ENCODE measurements around the gene CXCL11.

Gene CXCL11

GRCh38 chr4:76061982-76062381 lies 26.1 kb upstream of the CXCL11 start:
- H3K4me3 ChIP-seq (ENCODE audit: severe bottlenecking) = no peak overlapping the region
- H3K27ac ChIP-seq (ENCODE audit: poor library complexity, severe bottlenecking) = no peak overlapping the region
- no peaks in the 10 kb centered on the region for H3K9me3 ChIP-seq (ENCODE audit: severe bottlenecking)
- H3K4me1 ChIP-seq (ENCODE audit: insufficient read depth, poor library complexity, severe bottlenecking) = peaks cover 26% of the 10 kb centered on the region
- no peak for DNase-seq (ENCODE audit: low spot score)
- no peaks in the 10 kb centered on the region for H3K36me3 ChIP-seq (ENCODE audit: low read depth)
- ATAC-seq (ENCODE audit: low read depth) = no peak
- TF ChIP-seq CTCF (IDR thresholded peaks at IDR 0.05; ENCODE audit: poor library complexity, severe bottlenecking) = no peak
- H3K27me3 ChIP-seq (ENCODE audit: insufficient read depth, poor library complexity, severe bottlenecking) = no peaks in the 10 kb centered on the region

- ATAC-seq (ENCODE audit: low read depth) = no peak
- H3K36me3 ChIP-seq (ENCODE audit: low read depth) = no peaks in the 10 kb centered on the region
- TF ChIP-seq CTCF (IDR thresholded peaks at IDR 0.05; ENCODE audit: poor library complexity, severe bottlenecking) = no peak
- DNase-seq (ENCODE audit: low spot score) = no peak
- H3K4me1 ChIP-seq (ENCODE audit: insufficient read depth, poor library complexity, severe bottlenecking) = peaks cover 26% of the 10 kb centered on the region
- no peak overlapping the region for H3K27ac ChIP-seq (ENCODE audit: poor library complexity, severe bottlenecking)
- no peak overlapping the region for H3K4me3 ChIP-seq (ENCODE audit: severe bottlenecking)
- no peaks in the 10 kb centered on the region for H3K9me3 ChIP-seq (ENCODE audit: severe bottlenecking)
- no peaks in the 10 kb centered on the region for H3K27me3 ChIP-seq (ENCODE audit: insufficient read depth, poor library complexity, severe bottlenecking)
Observed at GRCh38 chr4:76061421-76061820, 25.6 kb upstream of the CXCL11 start.

- peaks cover 26% of the 10 kb centered on the region for H3K4me1 ChIP-seq (ENCODE audit: insufficient read depth, poor library complexity, severe bottlenecking)
- ATAC-seq (ENCODE audit: low read depth) (no peak), DNase-seq (ENCODE audit: low spot score) (no peak)
- H3K9me3 ChIP-seq (ENCODE audit: severe bottlenecking) = no peaks in the 10 kb centered on the region
- peak overlapping the region; percentile 67 for H3K27ac ChIP-seq (ENCODE audit: poor library complexity, severe bottlenecking)
- TF ChIP-seq CTCF (IDR thresholded peaks at IDR 0.05; ENCODE audit: poor library complexity, severe bottlenecking) = no peak
- H3K27me3 ChIP-seq (ENCODE audit: insufficient read depth, poor library complexity, severe bottlenecking) = no peaks in the 10 kb centered on the region
- no peak overlapping the region for H3K4me3 ChIP-seq (ENCODE audit: severe bottlenecking)
- H3K36me3 ChIP-seq (ENCODE audit: low read depth) = no peaks in the 10 kb centered on the region
Observed at GRCh38 chr4:76060506-76060905, 24.6 kb upstream of the CXCL11 start.

- Histone ChIP-seq H3K4me1 (ENCODE audit: insufficient read depth, poor library complexity, severe bottlenecking) (peaks cover 26% of the 10 kb centered on the region), H3K27ac (ENCODE audit: poor library complexity, severe bottlenecking) (peak overlapping the region; percentile 67)
- ATAC-seq (ENCODE audit: low read depth) = peak; percentile 95
Observed at GRCh38 chr4:76059750-76060149, 23.9 kb upstream of the CXCL11 start.

More at GRCh38 chr4:76059750-76060149, 23.9 kb upstream of the CXCL11 start:
- DNase-seq (ENCODE audit: low spot score) = no peak
- no peak for TF ChIP-seq CTCF (IDR thresholded peaks at IDR 0.05; ENCODE audit: poor library complexity, severe bottlenecking)
- no peaks in the 10 kb centered on the region for H3K36me3 ChIP-seq (ENCODE audit: low read depth)
- no peaks in the 10 kb centered on the region for H3K27me3 ChIP-seq (ENCODE audit: insufficient read depth, poor library complexity, severe bottlenecking)
- H3K9me3 ChIP-seq (ENCODE audit: severe bottlenecking) = no peaks in the 10 kb centered on the region
- H3K4me3 ChIP-seq (ENCODE audit: severe bottlenecking) = no peak overlapping the region

Data from RWPE2 (cell line).